GM12875 (cell line): ENCODE results near the gene KIF5C.
"Not testable (repeated sequence)": the region's sequence is repeated elsewhere in the genome, so short reads cannot be mapped to it uniquely, and the experiment has no call there.

ENCODE experiments used
- H3K4me3 ChIP-seq: one replicate; pipeline ENCODE4 v1.5.1; 2011; ENCODE audit warnings: low read depth, low read length, control low read depth
- TF ChIP-seq, protein P1 (sequence below): IDR thresholded peaks from 2 replicates; pipeline ENCODE4 v1.5.1; 2011; ENCODE audit warnings: low read depth, mild to moderate bottlenecking, control low read depth, inconsistent platforms, low read length, moderate library complexity, borderline replicate concordance; ENCODE audit not compliant: insufficient read depth

Gene KIF5C

DNA sequence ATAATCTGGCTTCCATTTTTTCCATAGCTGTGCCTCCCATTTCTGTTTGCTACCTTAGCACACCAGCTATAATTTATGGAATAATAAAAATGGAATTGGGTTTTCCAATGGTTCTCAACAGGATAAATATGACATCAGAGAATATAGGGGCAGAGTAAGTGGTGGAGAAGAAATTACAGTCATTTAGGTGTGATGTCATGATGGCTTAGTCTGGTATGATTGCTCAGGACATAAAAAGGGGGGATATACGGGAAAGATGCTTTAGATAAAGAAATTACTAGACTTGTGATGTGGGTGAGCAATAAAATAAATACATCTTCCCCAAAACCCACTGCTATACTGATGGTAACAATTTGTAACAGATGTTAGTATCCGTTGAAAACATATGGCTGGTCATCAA lies 21.6 kb upstream of the KIF5C start:
- TF ChIP-seq, protein P1, sequence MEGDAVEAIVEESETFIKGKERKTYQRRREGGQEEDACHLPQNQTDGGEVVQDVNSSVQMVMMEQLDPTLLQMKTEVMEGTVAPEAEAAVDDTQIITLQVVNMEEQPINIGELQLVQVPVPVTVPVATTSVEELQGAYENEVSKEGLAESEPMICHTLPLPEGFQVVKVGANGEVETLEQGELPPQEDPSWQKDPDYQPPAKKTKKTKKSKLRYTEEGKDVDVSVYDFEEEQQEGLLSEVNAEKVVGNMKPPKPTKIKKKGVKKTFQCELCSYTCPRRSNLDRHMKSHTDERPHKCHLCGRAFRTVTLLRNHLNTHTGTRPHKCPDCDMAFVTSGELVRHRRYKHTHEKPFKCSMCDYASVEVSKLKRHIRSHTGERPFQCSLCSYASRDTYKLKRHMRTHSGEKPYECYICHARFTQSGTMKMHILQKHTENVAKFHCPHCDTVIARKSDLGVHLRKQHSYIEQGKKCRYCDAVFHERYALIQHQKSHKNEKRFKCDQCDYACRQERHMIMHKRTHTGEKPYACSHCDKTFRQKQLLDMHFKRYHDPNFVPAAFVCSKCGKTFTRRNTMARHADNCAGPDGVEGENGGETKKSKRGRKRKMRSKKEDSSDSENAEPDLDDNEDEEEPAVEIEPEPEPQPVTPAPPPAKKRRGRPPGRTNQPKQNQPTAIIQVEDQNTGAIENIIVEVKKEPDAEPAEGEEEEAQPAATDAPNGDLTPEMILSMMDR = no peak
- H3K4me3 ChIP-seq = no peak overlapping the region

DNA sequence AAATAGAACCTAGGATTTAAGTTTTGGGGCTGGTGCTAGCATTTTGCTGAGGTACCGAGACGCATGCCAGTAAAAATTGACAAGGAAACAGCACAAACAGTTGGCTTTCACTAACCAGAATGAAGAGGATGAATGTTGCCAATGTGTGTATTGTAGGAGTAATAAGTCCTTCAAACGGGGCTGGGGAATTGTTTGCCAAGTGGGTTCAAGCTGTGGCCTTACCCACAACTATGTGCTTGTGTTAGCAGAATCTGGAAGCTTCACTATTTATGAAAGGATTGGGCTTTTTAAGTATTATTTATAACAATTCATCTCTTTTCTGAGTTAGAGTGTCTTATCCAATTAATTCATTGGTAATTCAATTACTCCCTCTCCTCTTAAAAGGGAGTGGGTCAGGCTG lies 15.0 kb upstream of the KIF5C start:
- TF ChIP-seq, protein P1 = no peak
- H3K4me3 ChIP-seq = no peak overlapping the region

DNA sequence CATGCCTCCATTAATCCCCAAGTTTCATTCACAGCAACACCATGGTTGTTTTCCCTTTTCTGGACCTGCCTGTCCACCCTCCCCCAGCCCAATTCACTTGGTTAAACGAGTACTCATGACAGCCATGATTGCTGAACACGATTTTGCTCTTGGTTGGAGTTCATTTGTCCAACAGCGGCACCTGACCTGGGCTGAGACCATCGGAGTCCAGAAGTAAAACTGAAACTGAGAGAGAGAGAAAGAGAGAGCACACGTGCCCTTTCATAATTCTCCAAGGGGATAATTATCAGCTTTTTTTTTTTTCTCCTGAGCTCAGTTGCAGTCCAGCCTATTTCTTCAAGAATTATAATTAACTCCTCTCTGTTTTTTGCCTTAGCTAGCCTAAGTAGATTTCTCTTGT lies 13.7 kb upstream of the KIF5C start:
- H3K4me3 ChIP-seq = no peak overlapping the region
- TF ChIP-seq, protein P1 = no peak

DNA sequence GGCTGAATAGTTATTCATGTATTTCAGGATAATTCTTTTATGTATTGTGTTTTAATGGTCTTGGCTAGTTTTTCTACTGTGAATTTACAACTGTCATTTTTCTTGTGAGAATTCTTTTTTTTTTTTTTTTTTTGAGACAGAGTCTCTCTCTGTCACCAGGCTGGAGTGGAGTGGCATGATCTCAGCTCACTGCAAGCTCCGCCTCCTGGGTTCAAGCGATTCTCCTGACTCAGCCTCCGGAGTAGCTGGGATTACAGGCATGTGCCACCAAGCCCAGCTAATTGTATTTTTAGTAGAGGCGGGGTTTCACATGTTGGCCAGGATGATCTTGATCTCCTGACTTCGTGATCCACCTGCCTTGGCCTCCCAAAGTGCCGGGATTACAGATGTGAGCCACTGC lies 12.5 kb upstream of the KIF5C start:
- H3K4me3 ChIP-seq = not testable (repeated sequence)

DNA sequence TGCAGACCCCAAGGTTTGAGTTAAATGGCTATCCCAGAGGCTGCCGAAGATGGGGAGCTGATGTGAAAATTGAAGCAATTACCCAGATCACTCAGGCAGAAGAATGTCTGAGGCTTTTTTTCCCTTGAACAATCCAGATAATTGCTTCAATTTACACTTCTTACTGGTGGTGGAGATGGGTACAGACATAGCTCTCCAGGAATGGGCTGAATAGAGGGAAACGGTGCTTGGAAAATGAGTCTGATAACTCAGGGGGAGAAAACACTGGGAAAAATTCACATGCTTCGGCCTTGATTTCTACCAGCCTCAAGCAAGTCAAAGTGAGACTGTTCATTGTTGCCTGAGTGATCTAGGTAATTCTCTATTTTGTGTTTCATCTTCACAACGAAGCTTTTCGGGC lies 9.5 kb upstream of the KIF5C start:
- H3K4me3 ChIP-seq = no peak overlapping the region

DNA sequence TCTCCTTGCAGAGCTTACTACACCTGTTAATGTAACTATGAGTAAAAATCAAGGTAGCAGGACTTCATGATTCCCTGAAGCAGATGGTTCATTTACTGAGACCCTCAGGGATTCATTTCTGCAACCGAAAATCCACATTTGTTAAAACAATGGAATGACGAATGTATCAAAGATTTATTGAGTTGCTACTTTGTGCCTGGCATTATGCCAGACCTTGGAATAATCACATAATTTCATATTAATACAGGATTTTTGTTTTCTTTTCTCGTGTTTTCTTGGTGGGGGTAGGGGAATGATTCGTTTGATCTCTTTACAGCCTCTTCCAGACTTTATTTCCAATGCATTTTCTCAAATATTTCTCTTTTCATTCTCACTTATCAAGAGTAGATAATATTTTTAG lies 8.9 kb upstream of the KIF5C start:
- TF ChIP-seq, protein P1 = no peak
- H3K4me3 ChIP-seq = no peak overlapping the region

More for the DNA sequence above, 9.5 kb upstream of the KIF5C start:
- TF ChIP-seq, protein P1 = no peak

DNA sequence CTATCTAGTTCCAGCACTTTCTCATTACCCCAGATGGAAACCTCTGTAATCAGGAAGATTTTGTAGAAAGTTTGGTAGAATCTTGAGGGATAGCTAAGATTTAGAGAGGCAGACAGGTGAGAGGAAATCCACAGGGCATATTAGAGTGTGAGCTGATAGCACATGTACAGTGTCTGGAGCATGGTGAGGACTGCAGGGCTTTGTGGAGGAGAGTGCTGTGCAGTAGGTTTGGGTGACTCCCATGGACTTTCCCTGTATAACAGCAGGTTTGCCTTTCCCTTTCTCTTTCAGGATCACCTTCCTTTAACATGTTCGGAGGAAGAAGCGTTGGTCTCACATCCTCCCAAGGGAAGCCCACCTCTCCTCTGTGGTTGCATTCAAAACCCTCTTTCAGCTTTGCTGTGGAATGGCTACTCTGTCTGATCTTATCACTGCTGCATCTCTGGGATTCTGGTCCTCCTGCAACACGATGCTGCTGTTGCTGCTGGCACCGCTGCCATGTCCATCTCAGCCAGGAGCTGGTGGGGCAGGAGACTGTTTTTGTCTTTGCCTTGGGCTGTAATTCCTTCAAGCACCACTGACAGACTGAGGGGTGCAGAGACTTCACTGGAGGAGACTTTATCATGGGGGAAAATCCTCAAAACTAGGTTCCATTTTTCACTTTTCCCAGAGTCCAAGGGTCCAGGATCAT lies 7.8 kb upstream of the KIF5C start:
- TF ChIP-seq, protein P1 = no peak; the same call in 1 of the 2 replicates
- H3K4me3 ChIP-seq = no peak overlapping the region
